HG03571 (cell line): ENCODE data around the gene TBX18.

Experiments
- ATAC-seq: cut with Tn5 transposase; IDR thresholded peaks from one replicate; pipeline ENCODE4 v1.9.1; 2021; ENCODE audit not compliant: unreplicated experiment

The TBX18 gene

GRCh38 chr6:84764332-84765049 is at the start of gene TBX18:
TSS of gene TBX18 (minus strand) at chr6:84764598. CDS start at chr6:84764181, 417 bp downstream.
- ATAC-seq: no peak

DNA sequence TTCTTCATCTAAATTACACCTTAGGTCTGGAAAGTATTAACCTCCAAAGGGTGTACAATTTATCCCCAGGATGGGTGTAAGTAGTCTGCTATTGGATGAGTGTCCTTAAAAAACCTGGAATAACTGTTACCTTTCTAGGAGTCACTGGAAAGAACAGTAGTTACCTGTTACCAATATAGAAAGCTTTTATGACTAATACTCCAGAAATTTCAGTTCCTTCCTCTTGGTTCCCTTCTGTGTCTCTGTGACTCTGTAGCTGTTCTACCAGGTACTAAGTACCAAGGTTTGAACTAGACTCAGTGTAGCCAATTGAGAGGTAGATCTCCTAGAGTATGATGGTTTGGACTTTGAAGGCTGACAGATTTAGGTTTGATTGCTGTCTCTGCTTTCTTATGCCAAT is 47.0 kb upstream of the TBX18 start:
- no peak for ATAC-seq

DNA sequence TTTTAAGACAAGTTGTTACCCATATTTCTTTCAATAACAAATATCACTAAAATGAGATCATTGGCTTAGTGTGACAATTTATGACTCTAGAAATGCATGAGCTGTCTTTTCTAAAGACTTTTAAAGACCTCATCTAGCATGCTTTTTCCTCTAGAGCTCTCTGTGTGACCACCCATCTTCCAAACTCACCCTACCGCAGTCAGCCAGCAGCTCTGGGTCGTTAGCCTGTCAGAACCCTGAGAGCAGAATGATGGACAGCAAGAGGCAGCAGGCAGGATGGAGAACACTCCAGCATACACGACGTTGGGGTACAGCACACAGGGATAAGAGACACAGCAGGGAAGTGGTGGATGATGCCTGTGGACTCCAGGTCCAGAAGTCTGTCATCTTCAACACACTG is 45.1 kb upstream of the TBX18 start:
- no peak for ATAC-seq

GRCh38 chr6:84808491-84809061 is 44.2 kb upstream of the TBX18 start:
- no peak for ATAC-seq

DNA sequence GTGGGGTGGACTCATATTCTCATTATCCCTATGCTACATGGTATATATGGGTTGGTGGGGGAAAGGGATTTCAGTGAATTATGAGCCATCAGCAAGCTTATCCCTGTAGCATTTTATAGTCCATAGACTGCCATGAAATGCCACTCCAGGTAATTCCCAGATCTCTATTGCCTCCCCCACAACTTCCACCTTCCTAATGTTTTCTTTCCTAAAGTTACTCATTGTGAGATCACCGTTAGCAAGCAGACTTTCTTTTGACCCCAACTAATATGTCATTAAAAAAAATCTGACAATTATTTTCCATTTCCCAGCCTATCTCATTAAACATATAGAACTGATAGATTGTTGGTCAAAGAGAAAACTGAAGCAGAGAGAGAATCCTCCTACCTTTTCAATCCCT is 40.7 kb upstream of the TBX18 start:
- no peak for ATAC-seq

GRCh38 chr6:84804720-84805119 is 40.3 kb upstream of the TBX18 start:
- ATAC-seq: no peak

DNA sequence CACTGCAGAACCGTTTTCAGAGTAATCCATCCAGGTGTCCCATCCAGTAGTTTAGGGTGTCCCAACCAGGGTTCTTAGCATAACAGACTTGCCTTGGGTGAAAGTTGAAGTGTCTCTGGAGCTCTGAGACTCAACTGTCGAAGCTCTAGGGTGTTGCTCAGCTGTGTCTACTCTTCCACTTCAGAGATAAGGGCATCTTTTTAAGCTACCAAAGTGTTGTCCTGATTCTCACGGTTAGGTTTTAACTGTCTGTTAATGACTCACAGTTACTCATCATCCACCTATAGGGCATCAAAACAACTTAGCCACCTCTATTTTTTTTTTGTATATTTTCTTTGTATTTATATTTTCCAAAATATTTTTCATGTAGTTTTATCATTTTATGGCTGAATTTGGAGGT is 36.9 kb upstream of the TBX18 start:
- no peak for ATAC-seq

DNA sequence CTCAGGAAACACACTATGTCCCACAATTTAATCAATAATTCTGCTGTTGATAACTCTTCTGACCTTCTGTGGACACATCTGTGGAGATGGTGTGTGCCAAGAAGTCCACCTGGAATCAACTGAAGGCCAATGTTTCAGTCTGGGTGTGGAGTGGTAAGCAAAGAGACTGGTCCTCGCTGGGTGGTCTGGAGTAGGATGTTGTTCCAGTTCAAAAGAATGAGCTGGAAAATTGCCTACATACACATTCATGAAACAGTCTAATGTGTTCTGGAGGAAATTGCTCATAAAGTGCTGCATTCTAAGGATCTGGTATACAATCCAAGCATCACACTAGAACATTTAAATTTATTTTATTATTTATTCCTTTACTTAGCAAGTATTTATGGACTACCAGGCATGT is 33.9 kb upstream of the TBX18 start:
- ATAC-seq: no peak

GRCh38 chr6:84796343-84796742 is 31.9 kb upstream of the TBX18 start:
- no peak for ATAC-seq

- no peak for ATAC-seq
These were observed 27.5 kb upstream of the TBX18 start for GRCh38 chr6:84791927-84792326.

GRCh38 chr6:84791233-84791632 is 26.8 kb upstream of the TBX18 start:
- ATAC-seq: no peak

DNA sequence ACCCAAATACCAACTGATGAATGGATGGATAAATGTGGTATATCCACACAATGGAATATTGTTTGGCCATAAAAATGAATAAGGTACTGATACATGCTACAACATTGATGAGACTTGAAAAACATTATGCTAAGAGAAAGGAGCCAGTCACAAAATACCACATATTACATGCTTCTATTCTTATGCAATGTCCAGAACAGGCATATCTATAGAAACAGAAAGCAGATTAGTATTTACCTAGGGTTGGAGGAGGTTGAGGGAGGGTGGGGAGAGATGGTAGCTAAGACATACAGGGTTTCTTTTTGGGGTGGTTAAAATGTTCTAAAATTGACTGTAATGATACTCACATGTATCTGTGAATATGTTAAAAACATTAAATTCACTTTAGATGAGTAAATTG is 24.8 kb upstream of the TBX18 start:
- ATAC-seq: no peak

DNA sequence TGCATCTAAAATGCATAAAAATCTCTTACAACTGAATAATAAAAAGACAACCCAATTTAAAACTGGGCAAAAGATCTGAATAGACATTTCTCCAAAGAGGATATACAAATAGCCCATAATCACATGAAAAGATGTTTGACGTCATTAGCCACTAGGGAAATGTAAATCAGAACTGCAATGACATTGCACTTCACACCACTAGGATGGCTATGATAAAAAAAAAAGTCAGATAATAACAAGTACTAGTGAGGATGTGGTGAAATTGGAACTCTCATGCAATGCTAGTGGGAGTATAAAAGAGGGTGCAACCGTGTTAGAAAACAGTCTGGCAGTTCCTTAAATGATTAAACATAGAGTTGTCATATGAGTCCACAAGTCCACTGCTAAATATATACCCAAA is 24.3 kb upstream of the TBX18 start:
- no peak for ATAC-seq

- ATAC-seq: no peak
These were observed 21.3 kb upstream of the TBX18 start for GRCh38 chr6:84785671-84786070.

DNA sequence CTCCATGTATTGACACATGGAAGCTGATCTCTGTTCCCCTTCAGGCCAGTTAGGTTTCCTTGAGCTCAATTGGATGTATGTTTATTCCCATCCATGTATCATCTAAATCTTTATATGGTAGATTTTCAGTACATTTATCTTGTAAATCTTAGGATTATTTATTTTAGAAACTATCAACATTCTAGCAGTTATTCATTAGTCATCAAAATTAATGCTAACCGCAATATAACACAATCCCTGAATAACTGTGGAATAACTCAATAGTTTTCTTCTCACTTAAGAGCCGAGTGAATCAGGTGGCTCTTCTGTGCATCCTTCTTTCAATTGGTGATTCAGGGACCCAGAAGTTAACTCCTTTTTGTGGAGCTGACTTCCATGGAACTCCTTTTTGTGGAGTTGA is 15.5 kb upstream of the TBX18 start:
- ATAC-seq: no peak

- ATAC-seq: no peak
These were observed 15.0 kb upstream of the TBX18 start for GRCh38 chr6:84779380-84779779.

- no peak for ATAC-seq
These were observed 13.5 kb upstream of the TBX18 start for GRCh38 chr6:84777888-84778287.

DNA sequence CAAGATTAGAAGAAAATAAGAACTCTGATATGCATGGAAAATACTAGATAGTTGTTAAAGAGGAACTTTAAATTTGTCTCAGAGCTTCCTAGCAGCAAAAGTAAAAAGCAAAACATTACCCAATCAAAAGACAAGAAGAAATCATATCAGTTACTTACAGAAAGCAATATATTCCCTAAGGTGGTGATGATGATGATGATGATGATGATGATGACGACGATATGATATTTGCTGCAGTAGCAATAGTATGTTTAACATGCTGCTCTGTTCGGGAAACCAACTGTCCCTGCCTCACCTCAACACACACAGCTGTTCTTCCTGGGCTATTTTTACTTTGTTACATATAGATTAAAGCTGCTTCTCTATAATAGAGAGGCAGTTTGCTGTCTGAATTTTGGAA is 12.0 kb upstream of the TBX18 start:
- ATAC-seq: no peak

DNA sequence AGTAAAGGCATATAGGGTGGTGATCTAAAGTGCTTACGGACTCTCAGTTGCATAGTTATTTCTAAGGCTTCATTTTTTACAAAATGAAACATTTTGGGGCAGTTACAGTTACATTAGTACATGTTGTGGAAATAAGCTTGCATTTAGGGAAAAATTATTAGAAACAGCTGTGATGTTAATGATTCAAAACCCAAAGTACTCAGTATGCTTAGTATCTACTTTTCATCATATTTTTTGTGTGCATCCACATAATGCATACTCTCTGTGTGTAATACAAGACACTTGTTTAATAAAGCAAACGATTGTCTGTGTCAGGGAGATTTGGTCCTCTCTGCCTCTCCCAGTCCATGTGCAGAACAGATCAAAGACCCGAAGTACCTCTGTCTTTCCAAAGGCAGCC is 11.4 kb upstream of the TBX18 start:
- no peak for ATAC-seq

DNA sequence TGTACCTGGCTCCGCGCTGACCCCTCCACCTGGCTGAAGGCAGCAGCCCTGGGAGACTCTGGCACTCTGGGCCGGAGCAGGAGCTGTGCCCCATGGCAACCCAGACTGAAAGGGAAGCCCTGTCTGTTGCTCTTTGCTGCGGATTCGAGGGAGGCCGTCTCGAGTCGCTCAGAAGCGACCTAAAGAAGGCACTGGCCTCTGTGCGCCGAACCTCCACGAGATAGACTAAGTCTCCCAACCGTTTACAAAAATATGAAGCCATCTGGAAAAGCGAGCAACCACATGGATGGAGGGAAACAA is 10.5 kb upstream of the TBX18 start:
- no peak for ATAC-seq

- peak; percentile 63 for ATAC-seq
These were observed 10.0 kb upstream of the TBX18 start for GRCh38 chr6:84774157-84774984.

GRCh38 chr6:84773431-84774156 is 9.2 kb upstream of the TBX18 start:
- ATAC-seq: no peak
